ENCODE results near the gene ALKBH1.

DNA sequence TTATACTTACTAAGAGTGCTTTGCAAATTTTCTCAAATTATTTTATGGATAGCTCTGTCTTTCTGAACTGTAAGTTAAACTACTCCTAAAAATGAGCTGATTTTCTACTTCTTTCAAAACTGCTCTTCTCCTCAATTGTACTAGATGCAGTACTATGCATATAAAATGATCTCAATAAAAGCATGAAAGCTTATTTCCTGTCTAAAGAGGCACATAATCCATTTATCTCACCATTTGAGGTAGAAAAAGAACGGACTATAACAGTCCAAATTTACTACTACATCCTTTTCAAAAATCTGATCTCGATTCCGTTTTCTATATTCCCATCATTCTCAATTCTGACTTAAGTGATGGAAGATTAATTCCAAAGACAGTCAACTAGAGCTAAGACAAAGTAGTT is 14.5 kb upstream of the ALKBH1 start:
- TF ChIP-seq CREB1 (IDR thresholded peaks at IDR 0.05) (no peak), CREB1 (CRISPR knock-in tag; IDR thresholded peaks at IDR 0.05) (no peak), CHD4 (IDR thresholded peaks at IDR 0.05; ENCODE audit: insufficient read depth, insufficient replicate concordance, low read depth, low read length, poor library complexity, severe bottlenecking) (no peak), CTCF (IDR thresholded peaks at IDR 0.05 in 2 of 3, conservative IDR thresholded peaks at IDR 0.05 in 1 of 3; ENCODE audit: insufficient read depth in 2 of 3, low read depth in 1 of 3, low read length in 3 of 3) (no peak), ETV6 (IDR thresholded peaks at IDR 0.05; ENCODE audit: borderline replicate concordance in 1 of 2, low read depth in 2 of 2, low read length in 1 of 2) (no peak), ETV6 (CRISPR knock-in tag; IDR thresholded peaks at IDR 0.05; ENCODE audit: borderline replicate concordance) (no peak), IRF2 (CRISPR knock-in tag; IDR thresholded peaks at IDR 0.05) (no peak), MYNN (IDR thresholded peaks at IDR 0.05) (no peak), MYNN (CRISPR knock-in tag; IDR thresholded peaks at IDR 0.05) (no peak), POLR2AphosphoS5 (IDR thresholded peaks at IDR 0.05; ENCODE audit: control insufficient read depth, insufficient read depth, low read depth, low read length) (no peak), SREBF2 (CRISPR knock-in tag; IDR thresholded peaks at IDR 0.05) (no peak), HMGXB4 (CRISPR knock-in tag; IDR thresholded peaks at IDR 0.05) (no peak), KDM4B (IDR thresholded peaks at IDR 0.05; ENCODE audit: borderline replicate concordance in 2 of 2, low read depth in 1 of 2) (no peak)
- TF ChIP-seq, protein P1, sequence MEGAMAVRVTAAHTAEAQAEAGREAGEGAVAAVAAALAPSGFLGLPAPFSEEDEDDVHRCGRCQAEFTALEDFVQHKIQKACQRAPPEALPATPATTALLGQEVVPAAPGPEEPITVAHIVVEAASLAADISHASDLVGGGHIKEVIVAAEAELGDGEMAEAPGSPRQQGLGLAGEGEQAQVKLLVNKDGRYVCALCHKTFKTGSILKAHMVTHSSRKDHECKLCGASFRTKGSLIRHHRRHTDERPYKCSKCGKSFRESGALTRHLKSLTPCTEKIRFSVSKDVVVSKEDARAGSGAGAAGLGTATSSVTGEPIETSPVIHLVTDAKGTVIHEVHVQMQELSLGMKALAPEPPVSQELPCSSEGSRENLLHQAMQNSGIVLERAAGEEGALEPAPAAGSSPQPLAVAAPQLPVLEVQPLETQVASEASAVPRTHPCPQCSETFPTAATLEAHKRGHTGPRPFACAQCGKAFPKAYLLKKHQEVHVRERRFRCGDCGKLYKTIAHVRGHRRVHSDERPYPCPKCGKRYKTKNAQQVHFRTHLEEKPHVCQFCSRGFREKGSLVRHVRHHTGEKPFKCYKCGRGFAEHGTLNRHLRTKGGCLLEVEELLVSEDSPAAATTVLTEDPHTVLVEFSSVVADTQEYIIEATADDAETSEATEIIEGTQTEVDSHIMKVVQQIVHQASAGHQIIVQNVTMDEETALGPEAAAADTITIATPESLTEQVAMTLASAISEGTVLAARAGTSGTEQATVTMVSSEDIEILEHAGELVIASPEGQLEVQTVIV (CRISPR knock-in tag; IDR thresholded peaks at IDR 0.05; ENCODE audit: borderline replicate concordance) = no peak

Measured in K562 (cell line).